DMS53 treated with DMSO at 0.1 percent for 48 hours (cell line): Measurements from ENCODE around the gene CENPB.

Experiments used
- DNase-seq: peaks from one replicate; lab custom pipeline; 2025; ENCODE audit not compliant: unreplicated experiment; lab: John Stamatoyannopoulos, UW

CENPB gene

DNA sequence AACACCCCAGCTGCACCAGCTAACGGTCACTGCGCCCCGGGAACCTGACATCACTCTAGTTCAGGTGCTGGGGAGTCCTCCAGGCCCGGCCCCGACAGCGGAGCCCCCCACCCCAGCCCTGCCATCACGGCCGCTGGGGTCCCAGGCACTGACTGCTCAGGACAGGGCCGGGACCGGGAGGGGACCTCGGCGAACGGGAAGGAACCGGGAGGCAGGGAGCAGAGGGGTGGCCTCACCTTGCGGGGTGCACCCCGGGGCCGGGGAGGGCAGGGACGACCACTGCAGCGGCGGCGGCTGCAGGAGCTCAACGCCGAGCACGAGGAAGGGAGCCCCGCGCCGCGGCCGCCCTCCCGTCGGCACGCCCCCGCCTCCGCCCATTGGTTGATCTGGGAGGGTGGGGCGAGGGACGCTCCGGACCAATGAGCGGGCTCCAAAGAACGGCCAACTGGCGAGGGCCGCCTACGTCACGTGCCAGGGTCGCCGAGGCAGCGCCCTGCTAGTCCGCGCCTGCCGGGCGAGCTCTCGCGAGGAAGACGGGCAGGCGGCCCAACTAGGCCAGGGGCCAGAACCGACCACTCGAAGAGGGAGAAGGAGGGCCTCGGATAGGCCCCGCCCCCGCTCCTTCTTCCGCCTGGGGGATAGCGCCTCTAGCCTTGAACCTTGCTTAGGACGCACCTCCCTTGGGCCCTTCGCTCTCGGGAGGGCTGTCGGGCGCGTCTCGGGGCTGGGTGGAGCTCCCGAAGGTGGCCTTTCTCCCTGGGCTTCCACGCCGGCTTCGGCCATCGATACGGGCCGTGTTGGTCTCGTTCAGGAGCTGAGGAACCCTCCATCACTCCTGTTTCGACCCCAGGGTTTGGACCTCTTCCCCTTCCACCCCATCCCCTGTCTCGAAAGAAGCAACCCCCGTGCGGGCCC lies 18.9 kb downstream of the CENPB start, which contains the start of gene ADISSP:
Gene ADISSP (minus strand): TSS at position 327 of the 915 bp plus-strand sequence. CDS start 7,653 bp downstream, outside the sequence.
- peak; percentile 98 for DNase-seq

DNA sequence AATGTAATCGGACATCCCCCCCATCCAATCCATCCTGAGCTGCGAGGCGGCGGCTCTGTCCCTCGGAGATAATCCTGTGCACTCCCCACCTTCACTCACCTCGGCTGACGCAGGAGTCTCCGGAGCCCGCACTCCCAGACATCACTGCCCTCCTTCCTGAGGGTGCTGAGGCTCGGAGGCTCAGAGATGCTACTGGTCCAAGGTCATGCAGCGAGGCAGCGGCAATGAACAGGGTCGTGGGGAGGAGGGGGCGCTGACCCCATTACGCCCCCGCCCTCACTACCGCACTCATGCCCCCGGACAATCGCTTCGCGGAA lies 19.5 kb downstream of the CENPB start:
- DNase-seq: no peak

DNA sequence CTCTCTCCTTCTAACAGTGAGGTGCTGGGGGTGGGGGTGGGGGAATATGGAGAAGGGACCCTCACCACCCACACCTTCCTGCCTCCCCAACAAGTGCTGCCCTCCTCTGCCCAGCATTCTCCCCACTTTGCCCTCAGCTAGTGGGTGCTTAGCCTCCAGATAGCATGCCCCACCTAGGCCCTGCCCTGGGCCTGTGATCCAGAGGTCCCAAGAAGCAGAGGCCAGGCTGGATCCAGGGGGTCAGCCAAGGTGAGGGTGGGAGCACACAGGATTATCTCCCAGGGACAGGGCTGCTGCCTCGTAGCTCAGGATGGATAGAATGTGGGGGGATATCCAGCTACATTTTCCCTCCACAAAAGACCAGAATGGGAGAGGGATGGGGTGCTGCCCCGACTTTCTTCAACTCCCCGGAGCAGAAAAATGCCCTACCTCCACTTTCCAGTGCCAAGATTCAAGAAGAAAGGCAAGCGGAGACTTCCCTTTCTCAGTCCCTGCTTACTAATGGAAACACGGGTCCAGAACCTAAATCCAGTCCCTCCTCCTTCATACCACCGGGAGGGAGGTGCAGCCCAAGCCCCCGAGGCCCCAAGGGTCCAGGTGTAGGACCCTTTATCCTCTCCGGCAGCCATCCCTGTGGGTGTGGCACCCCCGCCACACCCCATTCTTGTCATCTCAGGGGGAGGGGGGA lies 20.0 kb downstream of the CENPB start:
- no peak for DNase-seq

DNA sequence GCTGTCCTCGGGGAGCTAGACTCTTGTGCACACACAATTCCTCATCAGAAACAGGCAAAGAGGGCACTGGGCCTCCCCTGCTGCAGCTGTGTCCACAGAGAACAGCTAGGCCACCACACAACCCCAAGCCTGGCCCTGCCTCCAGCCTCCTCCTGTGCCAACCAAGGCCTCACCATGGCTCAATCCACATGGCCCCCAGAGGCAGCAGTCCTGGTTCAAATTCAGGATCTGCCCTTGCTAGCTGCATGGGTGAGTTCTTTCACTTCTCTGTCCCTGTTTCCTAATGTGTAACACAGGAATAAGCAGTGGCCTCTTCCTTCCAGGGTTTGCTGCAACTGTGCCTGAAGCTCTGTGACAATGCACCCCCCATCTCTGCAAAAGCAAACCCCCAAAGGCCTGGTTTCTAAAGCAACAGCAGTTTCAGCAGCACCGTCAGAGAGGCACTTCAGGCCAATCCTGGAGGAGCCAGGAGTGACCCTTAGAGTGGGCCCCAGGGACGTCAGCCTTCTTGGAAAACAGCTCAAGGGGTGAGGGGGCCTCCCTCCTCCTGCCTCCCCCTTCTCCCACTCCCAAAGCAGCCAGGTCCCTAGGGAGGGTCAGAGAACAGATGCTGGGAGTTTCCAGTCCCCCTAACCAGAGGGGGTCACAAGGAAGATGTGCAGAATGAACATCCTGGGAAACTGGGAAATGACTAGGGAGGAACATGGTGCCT lies 21.2 kb downstream of the CENPB start:
- no peak for DNase-seq

DNA sequence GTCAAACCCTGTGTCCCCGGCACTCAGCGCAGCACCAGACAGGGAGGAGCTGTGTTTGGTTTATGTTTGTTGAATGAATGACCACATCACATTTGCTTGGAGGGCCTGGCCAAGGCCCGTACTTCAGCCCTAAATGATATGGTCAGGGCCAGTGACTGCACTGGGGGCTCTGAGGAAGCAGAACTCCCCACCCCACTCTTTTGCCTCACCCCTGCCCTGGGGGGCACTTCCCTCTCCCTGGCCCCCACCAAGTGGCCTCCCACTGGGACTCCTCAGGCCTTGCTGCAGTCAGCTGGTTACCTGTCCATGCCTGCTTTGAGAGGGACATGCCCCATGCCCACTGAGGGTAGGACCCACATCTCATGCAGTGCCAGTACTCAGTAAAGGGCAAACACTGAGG lies 21.9 kb downstream of the CENPB start:
- no peak for DNase-seq

DNA sequence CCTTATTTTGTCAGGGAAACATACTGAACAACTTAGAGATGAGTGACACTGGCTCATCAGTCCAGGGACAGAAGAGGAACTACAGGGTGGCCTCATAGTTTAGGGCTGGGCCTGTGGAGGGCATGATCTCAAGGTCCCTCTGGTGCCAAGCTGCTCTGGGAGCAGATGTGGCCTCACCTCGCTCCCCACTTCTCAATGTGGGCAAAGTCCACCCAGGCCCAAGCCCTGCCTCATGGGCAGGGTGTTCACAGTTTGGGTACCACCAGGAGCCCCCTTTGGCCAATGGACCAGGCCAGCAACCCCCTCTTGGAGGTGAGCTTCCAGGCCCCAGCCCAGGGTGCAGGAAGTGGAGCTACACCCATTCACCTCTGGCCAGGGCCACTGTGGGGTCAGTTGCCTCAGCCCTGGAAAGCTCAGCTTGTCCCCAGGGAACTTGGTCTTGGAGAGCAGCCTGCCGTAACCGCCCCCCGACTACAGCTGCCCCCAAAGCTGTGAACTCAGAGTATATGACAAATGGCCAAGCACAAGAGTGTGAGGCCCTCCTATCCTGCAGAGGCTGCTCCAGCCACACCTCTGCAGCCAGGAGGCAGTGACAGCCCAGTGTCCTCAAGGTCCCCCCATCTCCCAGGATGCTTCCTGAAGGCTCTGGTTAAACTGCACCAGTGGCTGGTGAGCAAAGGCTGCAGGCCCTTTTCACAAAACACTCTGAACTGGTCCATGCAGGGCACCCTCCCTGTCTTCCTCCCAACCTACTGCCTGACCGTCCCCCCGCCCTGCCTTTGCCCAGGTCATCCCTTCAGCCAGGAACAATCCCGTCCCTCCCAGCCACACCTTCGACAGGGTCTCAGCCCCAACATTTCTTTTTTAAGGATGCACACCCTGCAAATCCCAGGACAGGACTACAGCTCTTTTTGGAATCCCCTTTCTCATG lies 22.6 kb downstream of the CENPB start:
- DNase-seq: no peak

DNA sequence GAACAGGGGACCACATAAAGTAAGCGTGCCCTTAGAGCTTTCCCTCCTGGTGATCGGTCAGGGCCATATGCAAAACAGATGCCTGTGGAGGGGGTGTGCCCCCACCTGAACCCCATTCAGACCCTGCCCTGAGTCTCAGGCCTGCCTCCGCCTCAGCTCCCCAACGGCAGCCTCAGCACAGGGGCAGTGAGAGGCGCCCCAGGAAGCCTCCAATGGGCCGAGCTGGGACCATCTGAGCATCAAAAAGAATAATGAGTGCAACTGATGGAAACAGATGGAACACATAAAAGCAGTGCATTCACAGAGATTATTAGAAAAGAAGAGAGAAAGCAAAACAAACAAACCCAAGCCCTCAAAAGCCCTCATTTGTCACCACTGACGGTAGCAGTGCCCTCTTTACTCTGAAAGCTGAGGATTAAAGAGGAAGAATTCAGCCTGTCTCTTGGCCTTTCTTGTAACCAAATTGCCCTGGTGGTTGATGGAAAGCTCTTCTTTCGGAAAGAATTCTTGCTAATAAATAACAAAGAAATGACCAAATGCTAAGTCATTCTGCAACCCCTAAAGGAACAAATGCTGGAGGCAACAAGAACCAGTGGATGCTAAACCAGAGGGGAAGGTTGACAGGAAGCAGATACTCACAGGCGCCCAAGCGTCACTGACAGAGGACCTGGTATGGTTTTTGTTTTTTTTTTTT lies 25.7 kb downstream of the CENPB start:
- no peak for DNase-seq

DNA sequence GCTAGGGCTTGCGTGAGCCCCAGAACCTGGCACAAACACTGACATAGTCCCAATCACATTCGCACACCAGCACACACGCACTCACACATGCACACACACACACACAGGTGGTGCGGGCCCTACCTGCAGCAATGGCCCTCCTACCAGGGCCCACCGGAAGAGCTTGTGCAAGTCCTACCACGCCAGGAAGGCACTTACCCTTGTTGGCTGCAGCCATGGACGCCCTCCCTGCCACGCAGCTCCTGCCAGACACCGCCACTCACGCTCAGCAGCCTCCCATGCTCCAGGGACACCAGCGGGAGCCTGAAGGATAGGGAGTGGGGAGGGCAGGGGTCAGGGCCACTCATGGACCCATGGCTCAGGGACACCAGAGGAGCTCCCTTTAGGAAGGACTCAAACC lies 26.7 kb downstream of the CENPB start:
- no peak for DNase-seq

DNA sequence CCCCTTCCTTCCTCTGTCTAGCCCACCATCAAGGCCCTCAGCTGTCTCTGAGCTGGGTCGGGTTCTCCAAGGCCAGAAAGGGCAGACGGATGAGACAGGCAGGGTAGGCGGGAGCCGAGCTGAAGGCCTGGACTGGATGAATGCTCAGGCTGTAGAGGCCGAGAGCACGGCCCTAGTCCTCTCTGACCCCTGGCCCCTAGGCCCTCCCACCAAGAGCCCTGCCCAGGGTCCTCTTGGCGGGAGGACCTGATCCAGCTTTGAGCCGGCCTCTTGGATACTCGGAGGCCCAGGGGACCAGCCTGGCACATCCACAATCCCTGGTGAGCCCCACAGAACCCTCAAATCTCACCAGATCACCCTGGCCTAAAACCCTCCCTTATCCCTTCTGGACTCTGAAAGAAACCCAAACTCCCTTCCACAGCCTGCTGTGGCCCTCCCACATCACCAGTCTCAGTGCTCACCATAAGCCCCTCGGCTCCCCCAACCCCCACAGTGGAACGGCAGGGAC lies 27.2 kb downstream of the CENPB start:
- no peak for DNase-seq

DNA sequence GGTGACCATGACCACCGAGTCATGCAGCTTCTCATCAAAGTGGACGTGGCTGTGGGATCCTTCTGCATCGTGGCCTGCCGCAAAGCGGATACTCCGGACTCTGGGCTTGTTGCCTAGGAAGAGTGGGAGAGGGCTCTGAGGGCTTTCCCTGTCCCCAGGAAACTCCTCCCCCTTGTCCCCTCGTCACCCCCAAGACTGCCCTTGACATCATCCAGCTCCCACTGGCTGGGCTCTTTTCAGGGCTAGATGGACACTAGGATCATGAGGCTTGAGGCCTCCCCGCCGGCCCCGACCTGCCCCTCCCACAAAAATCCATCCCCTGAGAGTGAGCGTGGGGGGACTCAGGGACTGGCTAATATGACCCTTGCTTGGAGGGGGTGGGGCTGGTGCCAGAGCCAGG lies 28.0 kb downstream of the CENPB start:
- no peak for DNase-seq

DNA sequence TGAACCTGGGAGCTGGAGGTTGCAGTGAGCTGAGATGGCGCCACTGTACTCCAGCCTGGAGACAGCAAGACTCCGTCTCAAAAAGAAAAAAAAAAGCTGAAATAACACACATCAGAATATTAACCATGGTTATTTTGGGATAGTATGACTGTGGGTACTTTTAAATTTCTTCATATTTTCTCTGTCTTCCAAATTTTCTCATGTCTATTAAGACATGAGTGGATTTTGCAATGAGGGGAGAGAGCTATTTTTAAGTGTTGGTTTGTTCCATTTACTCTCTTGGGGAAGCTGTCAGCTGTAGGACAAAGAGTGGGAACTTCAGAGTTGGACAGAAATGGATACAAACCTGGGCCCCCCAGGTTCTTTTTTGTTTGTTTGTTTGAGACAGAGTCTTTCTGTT lies 29.3 kb downstream of the CENPB start:
- DNase-seq: no peak

DNA sequence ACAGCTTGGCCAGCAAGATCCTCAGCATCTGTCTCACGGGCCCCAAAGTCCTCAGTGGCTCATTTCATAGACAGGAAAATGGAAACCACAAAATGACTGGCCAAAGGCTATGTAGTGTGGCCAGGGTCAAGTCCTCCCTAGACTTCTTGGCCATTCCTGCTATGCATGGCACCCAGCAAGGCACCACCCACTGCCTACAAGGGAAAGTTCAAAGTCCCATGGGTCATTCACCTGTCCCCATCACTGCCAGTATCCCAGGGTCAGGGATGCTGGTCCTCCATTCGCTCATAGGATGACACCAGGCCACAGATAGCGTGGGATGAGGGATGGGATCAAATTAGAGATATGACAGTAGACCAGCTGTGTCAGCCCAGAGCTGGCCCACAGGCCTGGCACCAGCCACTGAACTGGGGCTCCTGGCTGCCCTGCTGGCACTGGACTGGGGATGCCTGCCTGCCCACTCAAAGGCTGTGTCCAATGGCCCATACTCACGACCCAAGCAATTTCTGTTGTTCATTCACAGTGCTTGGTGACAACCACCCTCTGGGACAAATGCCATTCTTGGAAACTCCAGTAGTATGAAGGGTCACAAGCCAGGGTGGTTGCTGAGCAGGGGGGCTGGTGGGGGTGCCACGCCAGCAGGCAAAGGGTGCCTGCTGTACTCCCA lies 30.6 kb downstream of the CENPB start:
- no peak for DNase-seq

DNA sequence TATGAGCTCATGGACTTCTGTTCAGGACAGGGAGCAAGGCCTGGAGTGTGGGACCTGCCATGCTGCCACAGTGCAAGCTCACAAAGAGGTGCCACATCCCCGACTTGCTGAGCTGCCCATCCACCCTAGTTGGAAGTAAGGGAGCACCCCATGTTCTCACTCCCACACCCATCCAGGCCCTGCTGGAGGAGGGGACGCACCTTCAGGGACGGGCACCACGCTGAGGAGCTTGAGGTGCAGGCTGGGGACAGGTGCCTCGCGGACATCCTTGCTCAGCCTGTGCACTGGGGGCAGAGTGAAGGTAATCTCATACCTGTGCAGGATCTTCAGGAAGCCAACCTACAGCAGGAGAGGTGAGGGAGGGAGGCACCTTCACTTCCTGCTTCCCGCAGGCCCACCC lies 31.3 kb downstream of the CENPB start:
- no peak for DNase-seq

DNA sequence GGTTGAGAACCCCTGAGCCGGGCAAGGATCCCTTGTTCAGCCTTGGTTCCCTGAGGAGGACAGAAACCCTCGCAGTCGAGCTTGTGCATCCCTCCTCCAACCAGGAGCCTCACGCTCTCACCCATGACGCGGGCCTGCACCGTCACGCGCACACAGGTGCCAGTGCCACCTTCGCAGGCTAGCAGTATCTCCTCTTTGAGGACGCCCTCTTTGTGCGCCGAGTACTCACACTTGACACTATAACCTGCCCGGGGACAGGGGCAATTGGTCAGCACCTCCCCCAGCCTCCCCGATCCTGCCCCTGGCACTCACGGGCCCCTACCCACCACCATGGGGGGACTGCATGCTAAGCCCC lies 32.3 kb downstream of the CENPB start:
- no peak for DNase-seq

DNA sequence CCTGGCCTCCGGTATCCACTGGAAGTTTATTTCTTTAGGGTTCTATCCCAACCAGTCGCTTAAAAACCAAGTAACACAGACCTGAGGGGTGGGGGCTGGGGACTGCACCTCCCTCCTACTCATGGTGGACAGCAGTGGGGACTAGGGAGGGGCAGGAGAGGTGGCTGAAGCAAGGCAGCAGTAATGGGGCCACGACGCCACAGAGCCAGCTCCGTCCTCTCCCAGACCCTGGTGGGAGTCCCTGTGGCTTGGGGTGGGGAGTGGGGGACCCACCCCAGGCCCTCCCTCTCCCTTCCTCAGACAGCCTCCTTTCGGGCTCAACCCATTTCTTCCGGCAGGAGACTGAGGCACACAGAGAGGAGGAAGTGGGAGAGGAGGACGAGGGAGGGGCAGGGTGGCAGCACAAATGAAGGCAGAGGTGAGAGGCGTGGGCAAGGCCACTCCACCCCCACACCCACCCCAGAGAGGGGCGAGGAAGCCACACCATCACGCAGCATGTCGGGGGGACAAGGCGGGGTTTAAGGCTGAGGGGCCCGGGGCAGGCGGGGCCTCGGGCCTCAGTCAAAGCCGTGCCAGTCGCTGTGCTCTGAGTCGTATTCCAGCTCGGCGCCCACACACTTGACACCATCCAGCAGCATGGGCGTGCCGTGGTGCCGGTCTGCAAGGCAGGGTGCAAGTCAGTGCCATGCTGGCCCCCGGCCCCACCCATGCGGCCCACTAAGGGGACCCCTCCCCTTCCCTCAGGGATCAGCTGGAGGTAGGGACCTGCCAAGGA lies 32.9 kb downstream of the CENPB start:
- DNase-seq: no peak

DNA sequence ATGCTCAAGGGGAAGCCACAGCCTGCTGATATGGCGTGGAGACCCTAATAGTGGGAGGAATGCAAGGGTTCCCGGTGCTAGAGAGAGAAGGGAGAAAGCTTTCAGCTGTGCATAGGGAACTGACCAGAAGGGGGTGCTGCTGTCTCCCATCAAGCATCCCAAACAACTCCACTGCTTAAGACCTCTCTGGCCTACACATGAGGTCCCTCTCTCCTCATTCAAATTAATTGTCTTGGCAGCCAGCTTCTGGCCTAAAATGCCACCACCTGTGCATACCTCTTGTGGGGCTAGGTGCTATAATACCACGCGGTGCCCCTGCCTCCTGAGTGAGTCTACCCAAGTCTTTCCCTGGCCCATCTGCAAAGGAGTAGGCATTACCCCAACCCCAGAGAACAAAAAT lies 33.4 kb downstream of the CENPB start:
- DNase-seq: peak; percentile 37

DNA sequence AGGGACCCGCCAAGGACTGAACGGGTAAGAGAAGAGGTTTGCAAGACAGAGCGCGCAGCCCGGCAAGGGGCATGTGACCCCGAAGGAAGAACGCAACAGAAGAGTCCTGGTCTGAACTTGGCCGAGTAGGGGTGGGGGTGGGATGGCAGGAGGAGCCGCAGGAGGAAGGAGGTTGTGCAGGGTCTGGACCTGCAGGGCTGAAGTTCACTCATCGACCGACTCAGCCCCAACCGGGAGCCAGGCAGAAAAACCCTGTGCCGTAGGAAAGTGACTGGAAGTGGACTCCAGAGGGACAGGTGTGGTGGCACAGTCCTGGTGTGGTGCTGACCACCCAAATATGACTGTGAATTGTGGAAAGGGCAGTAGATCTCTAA lies 34.2 kb downstream of the CENPB start:
- no peak for DNase-seq

DNA sequence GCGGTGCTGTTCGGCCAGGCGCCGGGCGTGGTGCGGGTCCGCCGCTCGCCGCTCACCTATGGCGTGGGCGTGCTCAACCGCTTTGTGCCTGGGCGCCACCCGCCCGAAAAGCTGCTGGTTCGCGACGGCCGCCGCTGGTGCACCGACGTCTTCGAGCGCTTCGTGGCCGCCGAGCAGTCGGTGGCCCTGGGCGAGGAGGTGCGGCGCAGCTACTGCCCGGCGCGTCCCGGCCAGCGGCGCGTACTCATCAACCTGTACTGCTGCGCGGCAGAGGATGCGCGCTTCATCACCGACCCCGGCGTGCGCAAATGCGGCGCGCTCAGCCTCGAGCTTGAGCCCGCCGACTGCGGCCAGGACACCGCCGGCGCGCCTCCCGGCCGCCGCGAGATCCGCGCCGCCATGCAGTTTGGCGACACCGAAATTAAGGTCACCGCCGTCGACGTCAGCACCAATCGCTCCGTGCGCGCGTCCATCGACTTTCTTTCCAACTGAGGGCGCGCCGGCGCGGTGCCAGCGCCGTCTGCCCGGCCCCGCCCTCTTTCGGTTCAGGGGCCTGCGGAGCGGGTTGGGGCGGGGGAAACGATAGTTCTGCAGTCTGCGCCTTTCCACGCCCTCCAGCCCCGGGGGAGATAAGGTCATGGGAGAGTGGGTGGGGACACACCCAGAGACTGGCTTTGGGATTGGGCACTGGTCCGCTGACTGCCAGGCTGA lies 34.7 kb downstream of the CENPB start:
- peak; percentile 29 for DNase-seq
